Measurements from ENCODE around the gene CTNNA1. TPM values are rescaled to one million over a fixed set of nuclear protein-coding genes. Genes with fewer than 3 reads are reported as not detected.

Gene CTNNA1
- total RNA-seq, 1 experiment from 2014 or later = 392 TPM

DNA sequence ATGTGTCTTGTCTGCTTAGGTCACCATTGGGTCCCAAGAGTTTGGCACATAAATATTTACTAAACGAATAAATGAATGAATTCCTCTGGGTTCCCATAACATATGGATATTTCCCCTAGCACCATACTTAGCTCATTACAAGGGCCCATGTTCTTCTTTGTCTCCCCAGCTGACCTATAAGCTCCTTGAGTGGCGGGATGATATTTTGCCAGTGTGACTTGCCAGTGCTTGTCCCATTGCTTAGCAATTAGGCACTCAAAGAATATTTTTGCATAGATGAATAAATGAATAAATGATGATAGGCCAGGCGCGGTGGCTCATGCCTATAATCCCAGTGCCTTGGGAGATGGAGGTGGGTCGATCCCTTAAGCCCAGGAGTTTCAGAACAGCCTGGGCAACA lies 16.9 kb upstream of the CTNNA1 start:
- Mint-ChIP-seq H3K4me1 (ENCODE audit: low read depth, unreplicated experiment) (no peaks in the 10 kb centered on the region), H3K36me3 (ENCODE audit: insufficient read depth, unreplicated experiment) (no peaks in the 10 kb centered on the region), H3K27me3 (ENCODE audit: insufficient read depth, unreplicated experiment) (no peaks in the 10 kb centered on the region), H3K27ac (ENCODE audit: unreplicated experiment) (no peak overlapping the region), H3K4me3 (ENCODE audit: unreplicated experiment) (no peak overlapping the region), H3K9me3 (ENCODE audit: unreplicated experiment) (no peaks in the 10 kb centered on the region)
- H3K36me3 ChIP-seq (ENCODE audit: control insufficient read depth, insufficient read depth, low read length) = no peaks in the 10 kb centered on the region
- TF ChIP-seq, protein P1, sequence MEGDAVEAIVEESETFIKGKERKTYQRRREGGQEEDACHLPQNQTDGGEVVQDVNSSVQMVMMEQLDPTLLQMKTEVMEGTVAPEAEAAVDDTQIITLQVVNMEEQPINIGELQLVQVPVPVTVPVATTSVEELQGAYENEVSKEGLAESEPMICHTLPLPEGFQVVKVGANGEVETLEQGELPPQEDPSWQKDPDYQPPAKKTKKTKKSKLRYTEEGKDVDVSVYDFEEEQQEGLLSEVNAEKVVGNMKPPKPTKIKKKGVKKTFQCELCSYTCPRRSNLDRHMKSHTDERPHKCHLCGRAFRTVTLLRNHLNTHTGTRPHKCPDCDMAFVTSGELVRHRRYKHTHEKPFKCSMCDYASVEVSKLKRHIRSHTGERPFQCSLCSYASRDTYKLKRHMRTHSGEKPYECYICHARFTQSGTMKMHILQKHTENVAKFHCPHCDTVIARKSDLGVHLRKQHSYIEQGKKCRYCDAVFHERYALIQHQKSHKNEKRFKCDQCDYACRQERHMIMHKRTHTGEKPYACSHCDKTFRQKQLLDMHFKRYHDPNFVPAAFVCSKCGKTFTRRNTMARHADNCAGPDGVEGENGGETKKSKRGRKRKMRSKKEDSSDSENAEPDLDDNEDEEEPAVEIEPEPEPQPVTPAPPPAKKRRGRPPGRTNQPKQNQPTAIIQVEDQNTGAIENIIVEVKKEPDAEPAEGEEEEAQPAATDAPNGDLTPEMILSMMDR (IDR thresholded peaks at IDR 0.05; ENCODE audit: insufficient read depth in 1 of 2, low read depth in 1 of 2, low read length in 1 of 2, severe bottlenecking in 1 of 2, unreplicated experiment in 1 of 2) = no peak
- peaks cover 4% of the 10 kb centered on the region; the same call in 1 of the 2 replicates for H3K4me1 ChIP-seq
- no peak for DNase-seq
- POLR2A ChIA-PET = no interaction called here
- H3K4me3 ChIP-seq (ENCODE audit: low read depth, low read length) = no peak overlapping the region
- intact Hi-C loops (cut with micrococcal nuclease; ENCODE audit: unreplicated experiment) = no loop called here
- no peaks in the 10 kb centered on the region for H3K9me3 ChIP-seq
- BruUV-seq (replicated peaks) = no TSS peak
- no peaks in the 10 kb centered on the region for H3K27me3 ChIP-seq (replicated peaks; ENCODE audit: control insufficient read depth, insufficient read depth, low read length)
- CTCF ChIA-PET = interaction anchor here (0.6 kb wide), 1 partner anchor 11 kb away, joined by 3 read pairs; no protein-coding TSS in a partner anchor

DNA sequence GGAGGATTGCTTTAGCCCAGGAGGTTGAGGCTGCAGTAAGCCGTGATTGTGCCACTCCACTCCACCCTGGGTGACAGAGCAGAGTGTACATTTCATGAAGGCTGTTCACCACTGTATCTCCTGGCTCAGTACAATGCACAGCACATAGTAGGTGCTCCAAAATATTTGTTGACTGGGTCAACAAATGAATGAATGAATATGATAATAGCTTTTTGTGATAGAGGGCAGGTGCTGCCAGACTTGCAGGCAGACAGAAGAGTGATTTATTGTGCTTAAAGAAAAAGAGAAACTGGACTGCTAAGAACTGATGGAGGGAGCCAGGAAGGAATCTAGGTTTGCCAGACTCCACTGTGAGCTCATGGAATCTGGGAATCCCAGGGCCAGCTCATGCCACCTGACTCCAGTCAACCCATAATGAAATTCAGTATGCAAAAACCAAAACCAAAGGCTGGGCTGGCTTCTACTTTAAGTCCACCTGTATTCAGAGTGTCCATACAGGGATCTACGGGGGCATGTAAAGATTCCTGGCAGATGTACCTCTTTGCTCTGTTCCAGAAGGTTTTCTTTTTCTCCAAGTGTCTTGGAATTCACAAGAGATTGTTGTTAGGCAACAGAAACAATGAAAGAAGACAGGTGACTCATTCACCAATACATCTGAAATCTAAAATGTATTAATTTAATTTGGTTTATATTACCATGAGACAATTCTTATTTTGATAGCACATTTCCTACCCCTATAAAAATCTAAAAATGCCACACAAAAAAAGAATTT lies 15.5 kb upstream of the CTNNA1 start:
- ChIA-PET CTCF (no interaction called here), POLR2A (no interaction called here)
- no peaks in the 10 kb centered on the region for H3K4me1 Mint-ChIP-seq (ENCODE audit: low read depth, unreplicated experiment)
- no peak overlapping the region for H3K27ac Mint-ChIP-seq (ENCODE audit: unreplicated experiment)
- no peaks in the 10 kb centered on the region for H3K36me3 Mint-ChIP-seq (ENCODE audit: insufficient read depth, unreplicated experiment)
- H3K4me3 Mint-ChIP-seq (ENCODE audit: unreplicated experiment) = no peak overlapping the region
- Histone ChIP-seq H3K27me3 (replicated peaks; ENCODE audit: control insufficient read depth, insufficient read depth, low read length) (no peaks in the 10 kb centered on the region), H3K36me3 (ENCODE audit: control insufficient read depth, insufficient read depth, low read length) (no peaks in the 10 kb centered on the region), H3K4me1 (peaks cover 4% of the 10 kb centered on the region; the same call in 1 of the 2 replicates), H3K4me3 (ENCODE audit: low read depth, low read length) (no peak overlapping the region), H3K9me3 (no peaks in the 10 kb centered on the region)
- H3K9me3 Mint-ChIP-seq (ENCODE audit: unreplicated experiment) = no peaks in the 10 kb centered on the region
- TF ChIP-seq, protein P1 (IDR thresholded peaks at IDR 0.05; ENCODE audit: insufficient read depth in 1 of 2, low read depth in 1 of 2, low read length in 1 of 2, severe bottlenecking in 1 of 2, unreplicated experiment in 1 of 2) = no peak
- intact Hi-C loops (cut with micrococcal nuclease; ENCODE audit: unreplicated experiment) = no loop called here
- no TSS peak for BruUV-seq (replicated peaks)
- DNase-seq = no peak
- H3K27me3 Mint-ChIP-seq (ENCODE audit: insufficient read depth, unreplicated experiment) = no peaks in the 10 kb centered on the region

DNA sequence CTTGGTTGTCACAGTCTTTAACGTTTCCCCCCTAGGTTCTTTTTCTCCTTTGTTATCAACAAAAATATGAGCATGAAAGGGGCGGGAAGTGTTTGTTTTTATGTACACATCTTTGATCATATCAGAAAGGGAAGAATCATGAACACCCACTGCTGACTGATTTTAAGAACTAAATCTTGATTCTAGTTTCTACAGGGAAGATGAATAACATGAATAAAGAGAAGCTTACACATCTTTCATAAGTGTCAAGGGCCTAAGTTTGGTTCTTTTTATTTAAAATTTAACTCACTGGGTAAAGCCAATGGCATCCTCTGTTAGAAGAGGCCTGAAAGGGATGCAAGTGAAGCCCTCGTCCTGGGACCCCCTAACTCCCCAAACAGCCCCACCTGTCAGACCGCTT lies 14.8 kb upstream of the CTNNA1 start:
- Mint-ChIP-seq H3K4me3 (ENCODE audit: unreplicated experiment) (no peak overlapping the region), H3K27me3 (ENCODE audit: insufficient read depth, unreplicated experiment) (no peaks in the 10 kb centered on the region), H3K9me3 (ENCODE audit: unreplicated experiment) (no peaks in the 10 kb centered on the region), H3K27ac (ENCODE audit: unreplicated experiment) (no peak overlapping the region), H3K36me3 (ENCODE audit: insufficient read depth, unreplicated experiment) (no peaks in the 10 kb centered on the region), H3K4me1 (ENCODE audit: low read depth, unreplicated experiment) (no peaks in the 10 kb centered on the region)
- no TSS peak for BruUV-seq (replicated peaks)
- H3K4me3 ChIP-seq (ENCODE audit: low read depth, low read length) = no peak overlapping the region
- no peaks in the 10 kb centered on the region for H3K9me3 ChIP-seq
- ChIA-PET CTCF (no interaction called here), POLR2A (no interaction called here)
- intact Hi-C loops (cut with micrococcal nuclease; ENCODE audit: unreplicated experiment) = no loop called here
- H3K36me3 ChIP-seq (ENCODE audit: control insufficient read depth, insufficient read depth, low read length) = no peaks in the 10 kb centered on the region
- no peak for DNase-seq
- peaks cover 4% of the 10 kb centered on the region; the same call in 1 of the 2 replicates for H3K4me1 ChIP-seq
- TF ChIP-seq, protein P1 (IDR thresholded peaks at IDR 0.05; ENCODE audit: insufficient read depth in 1 of 2, low read depth in 1 of 2, low read length in 1 of 2, severe bottlenecking in 1 of 2, unreplicated experiment in 1 of 2) = no peak
- H3K27me3 ChIP-seq (replicated peaks; ENCODE audit: control insufficient read depth, insufficient read depth, low read length) = no peaks in the 10 kb centered on the region
